Keratinocyte (primary cell): ENCODE measurements around the gene TNFRSF4. TPM values are rescaled to one million over a fixed set of nuclear protein-coding genes. Genes with fewer than 3 reads are reported as not detected.

Experiments used
- DNase-seq: peaks from one replicate; pipeline ENCODE4 v3.0.0-alpha.2; 2011; ENCODE audit warnings: low read depth, missing footprints, low spot score
- FAIRE-seq: peaks from 2 replicates; lab custom pipeline; 2011; peaks lifted over from hg19 to GRCh38; lab: Jason Lieb, UNC
- H2AFZ ChIP-seq: 2 replicates; pipeline ENCODE4 v1.6.0; 2012; ENCODE audit warnings: low read length, control low read depth, inconsistent platforms; ENCODE audit not compliant: control insufficient read depth
- H3K27ac ChIP-seq: 2 replicates; pipeline ENCODE4 v1.5.1; 2011; ENCODE audit warnings: low read length; ENCODE audit not compliant: control insufficient read depth, insufficient read depth
- H3K27me3 ChIP-seq: 3 replicates; pipeline ENCODE4 v1.6.0; 2011; ENCODE audit warnings: low read length; ENCODE audit not compliant: control insufficient read depth, insufficient read depth; ENCODE audit errors: extremely low read depth
- H3K36me3 ChIP-seq, 2 experiments: 2 replicates in 1 of 2; 3 replicates in 1 of 2; pipeline ENCODE4 v1.5.1; 2011; ENCODE audit warnings: low read length in 2 of 2, mild to moderate bottlenecking in 1 of 2; ENCODE audit not compliant: control insufficient read depth in 2 of 2, insufficient read depth in 2 of 2; ENCODE audit errors: extremely low read depth in 1 of 2
- H3K4me1 ChIP-seq: 3 replicates; pipeline ENCODE4 v1.5.1; 2011; ENCODE audit warnings: low read length; ENCODE audit not compliant: control insufficient read depth, insufficient read depth; ENCODE audit errors: extremely low read depth
- H3K4me2 ChIP-seq: 3 replicates; pipeline ENCODE4 v1.6.0; 2011; ENCODE audit warnings: low read depth, low read length; ENCODE audit not compliant: control insufficient read depth, insufficient read depth; ENCODE audit errors: extremely low read depth
- H3K4me3 ChIP-seq, 3 experiments: fragments of 200-600 bp in 1 of 3; sonication (generic) in 1 of 3; 2 replicates in 2 of 3; 3 replicates in 1 of 3; pipeline ENCODE4 v1.5.1; 2011 to 2016; ENCODE audit warnings: low read length in 3 of 3, mild to moderate bottlenecking in 3 of 3, control low read depth in 2 of 3, inconsistent platforms in 1 of 3, low read depth in 1 of 3, mixed read lengths in 1 of 3, mixed run types in 1 of 3, moderate library complexity in 1 of 3; ENCODE audit not compliant: control insufficient read depth in 2 of 3, insufficient read depth in 2 of 3; ENCODE audit errors: extremely low read depth in 1 of 3
- H3K79me2 ChIP-seq: 2 replicates; pipeline ENCODE4 v1.6.0; 2012; ENCODE audit warnings: low read length; ENCODE audit not compliant: control insufficient read depth, insufficient read depth
- H3K9ac ChIP-seq: 3 replicates; pipeline ENCODE4 v1.6.0; 2011; ENCODE audit warnings: low read length; ENCODE audit not compliant: control insufficient read depth, insufficient read depth; ENCODE audit errors: extremely low read depth
- H3K9me1 ChIP-seq: 3 replicates; pipeline ENCODE4 v1.6.0; 2011; ENCODE audit warnings: low read length; ENCODE audit not compliant: control insufficient read depth, insufficient read depth; ENCODE audit errors: extremely low read depth
- H3K9me3 ChIP-seq: 2 replicates; pipeline ENCODE4 v1.5.1; 2012; ENCODE audit warnings: low read depth, low read length; ENCODE audit not compliant: control insufficient read depth
- H4K20me1 ChIP-seq: 3 replicates; pipeline ENCODE4 v1.6.0; 2011; ENCODE audit warnings: low read length; ENCODE audit not compliant: control insufficient read depth, insufficient read depth; ENCODE audit errors: extremely low read depth
- CTCF ChIP-seq, 3 experiments: IDR thresholded peaks in 1 of 3; conservative IDR thresholded peaks in 1 of 3; optimal IDR thresholded peaks in 1 of 3; 2 replicates in 2 of 3; 3 replicates in 1 of 3; pipeline versions ENCODE3 to v1.5.1; 2011; ENCODE audit warnings: low read length in 3 of 3, mild to moderate bottlenecking in 3 of 3, moderate library complexity in 2 of 3, control low read depth in 1 of 3, inconsistent platforms in 1 of 3; ENCODE audit not compliant: insufficient read depth in 2 of 3; ENCODE audit errors: extremely low read depth in 1 of 3
- EZH2 ChIP-seq: IDR thresholded peaks from one replicate; pipeline ENCODE4 v1.6.1; 2012; ENCODE audit warnings: inconsistent platforms, mild to moderate bottlenecking, low read length, moderate library complexity
- dilution Hi-C: fragments of 300-500 bp; cut with MboI; formaldehyde crosslinking; loops from one replicate; pipeline ENCODE4 v1.7.0; 2020; ENCODE audit warnings: low sequenced_read_pairs; ENCODE audit not compliant: extremely low pct_ligation_motif_present
- polyA plus RNA-seq, 5 experiments: library from polyadenylated mRNA; depleted of rRNA in 3 of 5; stranded (reverse) in 3 of 5; stranded (forward) in 1 of 5; unstranded in 1 of 5; fragments of >200 nt; gene quantifications; 1 replicate in 1 of 5; 2 replicates in 3 of 5; 3 replicates in 1 of 5; pipeline versions ENCODE4 v1.2.1 to v1.2.3, GENCODE V29; 2011 to 2012; ENCODE audit warnings: missing spikeins in 2 of 5, low read depth in 1 of 5, low replicate concordance in 1 of 5

Gene TNFRSF4
- polyA plus RNA-seq, 1 donor (not counting 4 experiments of a cell fraction or from before 2014, with no cell fraction given) = not detected

- Histone ChIP-seq H3K9me3 (no peaks in the 10 kb centered on the region), H3K79me2 (peaks cover 1% of the 10 kb centered on the region), H3K27me3 (no peaks in the 10 kb centered on the region), H3K9ac (no peak overlapping the region), H3K36me3 (peaks cover 23 to 28% of the 10 kb centered on the region in 2 experiments), H2AFZ (no peak overlapping the region), H3K27ac (peak overlapping the region; percentile 49), H4K20me1 (no peaks in the 10 kb centered on the region), H3K4me2 (no peak overlapping the region), H3K9me1 (peaks cover 2% of the 10 kb centered on the region), H3K4me3 (no peak overlapping the region), H3K4me1 (peaks cover 8% of the 10 kb centered on the region)
- FAIRE-seq (peak; percentile 49), DNase-seq (no peak)
- dilution Hi-C loops = no loop called here
- TF ChIP-seq CTCF (optimal IDR thresholded peaks at IDR 0.05 in 1 of 3, IDR thresholded peaks at IDR 0.05 in 1 of 3, conservative IDR thresholded peaks at IDR 0.05 in 1 of 3; ENCODE audit: extremely low read depth in 1 of 3, insufficient read depth in 2 of 3, low read length in 3 of 3) = no peak
- no peak for TF ChIP-seq EZH2
These were observed 3.9 kb upstream of the TNFRSF4 start for GRCh38 chr1:1217621-1218523.

- dilution Hi-C loops = no loop called here
- H4K20me1 ChIP-seq = no peaks in the 10 kb centered on the region
- H3K27ac ChIP-seq = peak overlapping the region; percentile 49
- H3K4me3 ChIP-seq = no peak overlapping the region
- H3K9me1 ChIP-seq = peaks cover 2% of the 10 kb centered on the region
- peaks cover 8% of the 10 kb centered on the region for H3K4me1 ChIP-seq
- H3K79me2 ChIP-seq = no peaks in the 10 kb centered on the region
- no peak for TF ChIP-seq CTCF (optimal IDR thresholded peaks at IDR 0.05 in 1 of 3, IDR thresholded peaks at IDR 0.05 in 1 of 3, conservative IDR thresholded peaks at IDR 0.05 in 1 of 3; ENCODE audit: extremely low read depth in 1 of 3, insufficient read depth in 2 of 3, low read length in 3 of 3)
- no peak for TF ChIP-seq EZH2
- no peak overlapping the region for H3K9ac ChIP-seq
- H3K36me3 ChIP-seq = peaks cover 16 to 25% of the 10 kb centered on the region in 2 experiments
- no peak overlapping the region for H2AFZ ChIP-seq
- DNase-seq (no peak), FAIRE-seq (no peak)
- H3K9me3 ChIP-seq = no peaks in the 10 kb centered on the region
- no peak overlapping the region for H3K4me2 ChIP-seq
- no peaks in the 10 kb centered on the region for H3K27me3 ChIP-seq
These were observed 3.0 kb upstream of the TNFRSF4 start for GRCh38 chr1:1216770-1217620.
